ENCODE measurements around the gene ST7L.

The ST7L gene

GRCh38 chr1:112563341-112563740 lies 55.6 kb downstream of the ST7L start:
- Histone ChIP-seq H3K4me3 (ENCODE audit: low read length) (no peak overlapping the region), H3K9me3 (ENCODE audit: control insufficient read depth, low read length) (no peaks in the 10 kb centered on the region), H3K27me3 (ENCODE audit: control insufficient read depth, insufficient read depth, low read length) (no peaks in the 10 kb centered on the region), H3K36me3 (ENCODE audit: control insufficient read depth, insufficient read depth, low read length) (no peaks in the 10 kb centered on the region), H3K4me1 (ENCODE audit: control insufficient read depth, insufficient read depth, low read length) (no peaks in the 10 kb centered on the region), H3K9ac (ENCODE audit: low read length) (no peak overlapping the region)

- Histone ChIP-seq H3K4me3 (ENCODE audit: low read length) (no peak overlapping the region), H3K9ac (ENCODE audit: low read length) (no peak overlapping the region), H3K36me3 (ENCODE audit: control insufficient read depth, insufficient read depth, low read length) (no peaks in the 10 kb centered on the region), H3K9me3 (ENCODE audit: control insufficient read depth, low read length) (no peaks in the 10 kb centered on the region), H3K27me3 (ENCODE audit: control insufficient read depth, insufficient read depth, low read length) (no peaks in the 10 kb centered on the region), H3K4me1 (ENCODE audit: control insufficient read depth, insufficient read depth, low read length) (no peaks in the 10 kb centered on the region)
Measured at GRCh38 chr1:112558634-112559033, 60.3 kb downstream of the ST7L start.

GRCh38 chr1:112557385-112557784 lies 61.6 kb downstream of the ST7L start:
- H3K9ac ChIP-seq (ENCODE audit: low read length), result no peak overlapping the region
- H3K36me3 ChIP-seq (ENCODE audit: control insufficient read depth, insufficient read depth, low read length), result no peaks in the 10 kb centered on the region
- H3K27me3 ChIP-seq (ENCODE audit: control insufficient read depth, insufficient read depth, low read length), result no peaks in the 10 kb centered on the region
- H3K4me1 ChIP-seq (ENCODE audit: control insufficient read depth, insufficient read depth, low read length), result no peaks in the 10 kb centered on the region
- no peak overlapping the region for H3K4me3 ChIP-seq (ENCODE audit: low read length)
- H3K9me3 ChIP-seq (ENCODE audit: control insufficient read depth, low read length), result no peaks in the 10 kb centered on the region

GRCh38 chr1:112554411-112554810 lies 64.5 kb downstream of the ST7L start:
- H3K36me3 ChIP-seq (ENCODE audit: control insufficient read depth, insufficient read depth, low read length), result no peaks in the 10 kb centered on the region

GRCh38 chr1:112549590-112549989 lies 69.4 kb downstream of the ST7L start:
- no peaks in the 10 kb centered on the region for H3K27me3 ChIP-seq (ENCODE audit: control insufficient read depth, insufficient read depth, low read length)
- no peaks in the 10 kb centered on the region for H3K4me1 ChIP-seq (ENCODE audit: control insufficient read depth, insufficient read depth, low read length)
- no peak overlapping the region for H3K9ac ChIP-seq (ENCODE audit: low read length)
- H3K36me3 ChIP-seq (ENCODE audit: control insufficient read depth, insufficient read depth, low read length), result no peaks in the 10 kb centered on the region
- H3K9me3 ChIP-seq (ENCODE audit: control insufficient read depth, low read length), result no peaks in the 10 kb centered on the region
- no peak overlapping the region for H3K4me3 ChIP-seq (ENCODE audit: low read length)

More at GRCh38 chr1:112554411-112554810, 64.5 kb downstream of the ST7L start:
- no peaks in the 10 kb centered on the region for H3K9me3 ChIP-seq (ENCODE audit: control insufficient read depth, low read length)
- H3K27me3 ChIP-seq (ENCODE audit: control insufficient read depth, insufficient read depth, low read length), result no peaks in the 10 kb centered on the region
- no peaks in the 10 kb centered on the region for H3K4me1 ChIP-seq (ENCODE audit: control insufficient read depth, insufficient read depth, low read length)
- no peak overlapping the region for H3K4me3 ChIP-seq (ENCODE audit: low read length)
- no peak overlapping the region for H3K9ac ChIP-seq (ENCODE audit: low read length)

GRCh38 chr1:112548547-112548946 lies 70.4 kb downstream of the ST7L start:
- Histone ChIP-seq H3K4me1 (ENCODE audit: control insufficient read depth, insufficient read depth, low read length) (no peaks in the 10 kb centered on the region), H3K9me3 (ENCODE audit: control insufficient read depth, low read length) (no peaks in the 10 kb centered on the region), H3K9ac (ENCODE audit: low read length) (no peak overlapping the region), H3K4me3 (ENCODE audit: low read length) (no peak overlapping the region), H3K27me3 (ENCODE audit: control insufficient read depth, insufficient read depth, low read length) (no peaks in the 10 kb centered on the region), H3K36me3 (ENCODE audit: control insufficient read depth, insufficient read depth, low read length) (no peaks in the 10 kb centered on the region)

- H3K36me3 ChIP-seq (ENCODE audit: control insufficient read depth, insufficient read depth, low read length), result no peaks in the 10 kb centered on the region
- H3K4me3 ChIP-seq (ENCODE audit: low read length), result no peak overlapping the region
Measured at GRCh38 chr1:112546076-112546475, 72.9 kb downstream of the ST7L start.

GRCh38 chr1:112544751-112545150 lies 74.2 kb downstream of the ST7L start:
- Histone ChIP-seq H3K27me3 (ENCODE audit: control insufficient read depth, insufficient read depth, low read length) (no peaks in the 10 kb centered on the region), H3K4me1 (ENCODE audit: control insufficient read depth, insufficient read depth, low read length) (no peaks in the 10 kb centered on the region), H3K9ac (ENCODE audit: low read length) (no peak overlapping the region), H3K9me3 (ENCODE audit: control insufficient read depth, low read length) (no peaks in the 10 kb centered on the region), H3K4me3 (ENCODE audit: low read length) (no peak overlapping the region), H3K36me3 (ENCODE audit: control insufficient read depth, insufficient read depth, low read length) (no peaks in the 10 kb centered on the region)

More at GRCh38 chr1:112546076-112546475, 72.9 kb downstream of the ST7L start:
- no peaks in the 10 kb centered on the region for H3K9me3 ChIP-seq (ENCODE audit: control insufficient read depth, low read length)
- H3K27me3 ChIP-seq (ENCODE audit: control insufficient read depth, insufficient read depth, low read length), result no peaks in the 10 kb centered on the region
- no peaks in the 10 kb centered on the region for H3K4me1 ChIP-seq (ENCODE audit: control insufficient read depth, insufficient read depth, low read length)
- H3K9ac ChIP-seq (ENCODE audit: low read length), result no peak overlapping the region

- Histone ChIP-seq H3K27me3 (ENCODE audit: control insufficient read depth, insufficient read depth, low read length) (no peaks in the 10 kb centered on the region), H3K9me3 (ENCODE audit: control insufficient read depth, low read length) (no peaks in the 10 kb centered on the region), H3K9ac (ENCODE audit: low read length) (no peak overlapping the region), H3K36me3 (ENCODE audit: control insufficient read depth, insufficient read depth, low read length) (no peaks in the 10 kb centered on the region), H3K4me1 (ENCODE audit: control insufficient read depth, insufficient read depth, low read length) (no peaks in the 10 kb centered on the region), H3K4me3 (ENCODE audit: low read length) (no peak overlapping the region)
Measured at GRCh38 chr1:112544011-112544688, 74.8 kb downstream of the ST7L start.

GRCh38 chr1:112542206-112542973 lies 76.6 kb downstream of the ST7L start:
- no peaks in the 10 kb centered on the region for H3K36me3 ChIP-seq (ENCODE audit: control insufficient read depth, insufficient read depth, low read length)
- H3K9ac ChIP-seq (ENCODE audit: low read length), result no peak overlapping the region
- H3K9me3 ChIP-seq (ENCODE audit: control insufficient read depth, low read length), result no peaks in the 10 kb centered on the region
- H3K27me3 ChIP-seq (ENCODE audit: control insufficient read depth, insufficient read depth, low read length), result no peaks in the 10 kb centered on the region
- H3K4me1 ChIP-seq (ENCODE audit: control insufficient read depth, insufficient read depth, low read length), result no peaks in the 10 kb centered on the region
- no peak overlapping the region for H3K4me3 ChIP-seq (ENCODE audit: low read length)

GRCh38 chr1:112541299-112541698 lies 77.6 kb downstream of the ST7L start:
- no peaks in the 10 kb centered on the region for H3K9me3 ChIP-seq (ENCODE audit: control insufficient read depth, low read length)
- H3K9ac ChIP-seq (ENCODE audit: low read length), result no peak overlapping the region
- no peaks in the 10 kb centered on the region for H3K36me3 ChIP-seq (ENCODE audit: control insufficient read depth, insufficient read depth, low read length)
- no peak overlapping the region for H3K4me3 ChIP-seq (ENCODE audit: low read length)
- no peaks in the 10 kb centered on the region for H3K4me1 ChIP-seq (ENCODE audit: control insufficient read depth, insufficient read depth, low read length)
- no peaks in the 10 kb centered on the region for H3K27me3 ChIP-seq (ENCODE audit: control insufficient read depth, insufficient read depth, low read length)

GRCh38 chr1:112540226-112540794 lies 78.6 kb downstream of the ST7L start:
- Histone ChIP-seq H3K27me3 (ENCODE audit: control insufficient read depth, insufficient read depth, low read length) (no peaks in the 10 kb centered on the region), H3K9me3 (ENCODE audit: control insufficient read depth, low read length) (no peaks in the 10 kb centered on the region), H3K36me3 (ENCODE audit: control insufficient read depth, insufficient read depth, low read length) (no peaks in the 10 kb centered on the region), H3K4me3 (ENCODE audit: low read length) (no peak overlapping the region), H3K9ac (ENCODE audit: low read length) (no peak overlapping the region), H3K4me1 (ENCODE audit: control insufficient read depth, insufficient read depth, low read length) (no peaks in the 10 kb centered on the region)
